Hematopoietic multipotent progenitor cell (in vitro differentiated cells): Measurements from ENCODE around the gene TEKT5. TPM values are rescaled to one million over a fixed set of nuclear protein-coding genes. Genes with fewer than 3 reads are reported as not detected.
"Not testable (repeated sequence)": the region's sequence is repeated elsewhere in the genome, so short reads cannot be mapped to it uniquely, and the experiment has no call there.

ENCODE experiments used
- DNase-seq, 3 donors: peaks; one replicate each; pipeline ENCODE4 v3.0.0-alpha.2; 2011 to 2015; ENCODE audit warnings: low read depth in 2 of 3, low spot score in 2 of 3
- total RNA-seq: library from RNA; depleted of rRNA; stranded (reverse); fragments of >200 nt; gene quantifications from one replicate; pipeline ENCODE4 v1.2.3, GENCODE V29; 2012

Gene TEKT5
- under 0.01 TPM for total RNA-seq

DNA sequence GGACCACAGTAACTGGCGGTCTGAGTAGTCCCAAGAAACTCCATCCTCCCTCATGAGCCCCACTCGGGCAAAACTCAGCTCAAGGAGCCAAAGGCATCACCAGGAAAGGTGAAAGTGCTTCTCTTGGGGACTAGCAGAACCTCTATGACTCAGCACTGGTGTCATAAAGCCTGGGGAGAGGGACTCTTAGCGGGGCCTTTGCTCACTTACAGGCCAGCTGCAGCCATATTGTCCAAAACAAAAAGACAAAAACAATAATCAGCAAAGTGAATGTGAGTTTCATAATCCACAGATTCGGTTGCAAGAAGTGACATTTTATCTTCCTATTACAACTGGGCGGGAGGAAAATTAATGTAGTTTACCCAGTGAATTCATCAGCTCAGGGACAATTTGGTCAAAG is at the start of gene TEKT5:
Gene TEKT5, minus strand, starts transcription at position 101 of the 400 bp plus-strand sequence. Its CDS starts 57 bp downstream, at position 44.
- DNase-seq, result no peak

DNA sequence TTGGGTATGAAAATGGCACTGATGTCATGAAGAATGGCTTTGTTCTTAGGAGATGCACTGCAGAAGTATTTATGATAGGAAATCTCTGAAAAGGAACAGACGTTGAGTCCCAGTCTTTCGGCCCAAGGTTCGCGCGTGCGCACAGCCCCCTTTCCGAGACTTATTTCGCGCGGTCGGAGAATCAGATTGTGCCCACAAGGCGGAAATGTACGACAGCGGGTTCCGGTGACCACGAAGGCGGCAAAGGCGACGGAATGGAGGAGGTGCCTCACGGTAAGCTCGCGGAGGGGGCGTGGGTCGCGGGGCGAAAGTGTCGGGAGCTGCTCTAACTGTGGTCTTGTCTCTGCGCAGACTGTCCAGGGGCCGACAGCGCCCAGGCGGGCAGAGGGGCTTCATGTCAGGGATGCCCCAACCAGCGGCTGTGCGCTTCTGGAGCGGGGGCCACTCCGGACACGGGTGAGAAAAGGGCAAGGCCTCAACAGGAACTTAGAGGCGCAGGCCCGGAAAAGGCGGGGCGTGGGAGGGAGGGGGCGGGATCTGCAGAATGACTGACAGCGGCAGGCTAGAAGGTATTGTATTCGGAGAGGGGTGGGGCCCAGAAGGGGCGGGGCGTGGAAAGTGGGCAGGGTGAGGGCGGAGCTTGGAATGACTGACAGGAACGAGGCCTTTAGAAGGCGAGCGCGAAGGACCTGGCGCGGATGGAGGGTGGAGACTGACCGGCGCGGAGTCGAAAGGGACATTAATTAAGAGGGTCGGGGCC is 49.1 kb upstream of the TEKT5 start, which contains the start of gene NUBP1:
Gene NUBP1, plus strand, starts transcription at position 233 of the 760 bp plus-strand sequence. Its CDS starts 22 bp downstream, at position 255.
- peak; percentile 99 for DNase-seq

DNA sequence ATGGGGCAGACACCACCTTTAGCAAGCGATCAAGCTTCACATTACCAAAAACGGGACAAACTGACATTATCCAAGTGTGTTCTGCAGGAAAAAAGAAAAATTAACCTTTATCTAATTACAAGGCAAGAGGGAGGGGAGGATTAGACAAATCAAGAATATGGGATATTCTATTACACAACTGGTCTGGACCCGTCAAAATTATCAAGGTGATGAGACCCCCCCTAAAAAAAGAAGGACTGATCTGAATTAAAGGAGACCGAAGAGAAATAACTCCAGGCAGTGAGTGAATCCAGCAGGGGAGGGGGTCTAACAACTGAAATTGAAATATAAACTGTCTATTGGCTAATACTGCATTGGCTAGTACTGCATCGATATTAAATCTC is 48.5 kb upstream of the TEKT5 start:
- DNase-seq, result no peak

DNA sequence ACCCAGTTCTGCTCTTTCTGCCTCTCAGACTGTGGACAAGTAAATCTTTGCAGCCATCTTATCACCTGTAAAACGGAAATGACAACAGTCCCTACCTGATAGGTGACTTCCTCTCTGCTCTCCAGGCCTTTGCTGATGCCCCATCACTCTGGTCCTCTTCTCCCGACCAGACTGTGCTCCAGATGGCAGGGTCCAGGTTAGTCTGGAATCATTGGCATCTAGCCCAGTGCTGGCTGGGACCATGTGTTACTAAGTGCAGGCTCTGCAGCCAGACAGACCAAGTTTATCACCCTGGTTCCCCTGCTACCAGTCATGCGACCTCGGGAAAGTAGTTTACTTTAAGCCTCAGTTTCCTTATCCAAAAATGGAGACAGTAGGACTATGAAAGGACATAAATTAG is 47.1 kb upstream of the TEKT5 start:
- DNase-seq, result no peak

DNA sequence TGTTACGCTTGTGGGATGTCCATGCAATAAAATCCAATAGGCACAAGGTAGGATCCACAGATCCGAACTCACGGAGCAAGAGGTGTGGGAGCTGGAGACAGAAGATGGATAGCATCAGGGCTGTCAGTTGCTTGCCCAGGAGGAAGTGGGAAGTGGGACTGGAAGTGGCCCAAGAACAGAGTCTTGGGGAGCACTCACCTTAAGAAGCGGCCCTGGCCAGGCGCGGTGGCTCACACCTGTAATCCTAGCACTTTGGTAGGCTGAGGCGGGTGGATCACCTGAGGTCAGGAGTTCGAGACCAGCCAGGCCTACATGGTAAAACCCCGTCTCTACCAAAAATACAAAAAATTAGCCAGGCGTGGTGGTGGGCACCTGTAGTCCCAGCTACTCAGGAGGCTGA is 46.5 kb upstream of the TEKT5 start:
- not testable (repeated sequence) for DNase-seq

DNA sequence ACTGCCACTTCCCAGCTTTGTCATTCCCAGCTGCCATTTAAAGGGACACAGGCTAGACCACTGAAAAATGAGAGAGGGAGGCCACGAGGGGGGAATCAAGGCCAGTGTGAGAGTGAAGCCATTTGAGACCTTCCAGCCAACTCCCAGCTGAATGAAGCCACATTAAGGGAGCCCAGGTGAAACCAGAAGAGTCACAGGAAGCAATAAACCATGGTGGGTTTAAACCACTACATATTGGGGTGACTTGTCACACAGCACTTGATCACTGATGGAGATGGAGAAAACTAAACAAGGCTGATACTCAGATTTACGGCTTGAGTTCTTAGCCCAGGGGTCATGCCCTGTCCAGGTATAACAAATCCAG is 46.1 kb upstream of the TEKT5 start:
- DNase-seq, result no peak

DNA sequence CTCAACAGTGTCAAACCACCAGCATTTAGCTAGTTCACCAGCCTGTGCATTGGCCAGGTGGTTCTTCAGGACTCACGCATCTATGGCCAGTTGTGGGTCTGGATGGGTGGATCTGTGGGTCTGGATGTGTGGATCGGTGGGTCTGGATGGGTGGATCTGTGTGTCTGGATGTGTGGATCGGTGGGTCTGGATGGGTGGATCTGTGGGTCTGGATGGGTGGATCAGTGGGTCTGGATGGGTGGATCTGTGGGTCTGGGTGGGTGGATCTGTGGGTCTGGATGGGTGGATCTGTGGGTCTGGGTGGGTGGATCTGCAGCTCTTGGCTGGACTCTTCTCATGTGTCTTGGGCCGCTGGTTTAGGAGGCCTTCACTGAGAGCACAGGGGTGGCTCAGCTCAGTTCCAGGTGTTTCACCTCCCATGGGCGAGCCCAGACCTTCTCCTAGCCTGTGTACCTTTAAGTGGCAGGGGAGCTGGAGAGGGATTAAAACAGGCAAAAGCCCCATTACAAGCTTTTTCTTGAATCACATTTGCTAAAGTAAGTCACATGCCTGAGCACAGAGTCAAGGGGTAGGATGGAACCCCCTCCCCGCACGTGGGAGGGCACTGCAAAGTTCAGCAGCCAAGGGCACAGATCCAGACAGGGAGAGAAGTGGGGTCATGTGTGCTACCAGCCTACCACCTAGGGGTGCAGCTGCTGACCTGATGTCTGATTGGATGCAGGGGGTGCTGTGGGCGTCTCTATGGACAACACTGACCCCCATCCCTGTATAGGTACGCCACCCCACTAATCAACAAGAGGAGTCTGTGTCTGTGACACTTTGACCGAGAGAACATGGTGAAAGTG is 45.5 kb upstream of the TEKT5 start:
- DNase-seq, result no peak

DNA sequence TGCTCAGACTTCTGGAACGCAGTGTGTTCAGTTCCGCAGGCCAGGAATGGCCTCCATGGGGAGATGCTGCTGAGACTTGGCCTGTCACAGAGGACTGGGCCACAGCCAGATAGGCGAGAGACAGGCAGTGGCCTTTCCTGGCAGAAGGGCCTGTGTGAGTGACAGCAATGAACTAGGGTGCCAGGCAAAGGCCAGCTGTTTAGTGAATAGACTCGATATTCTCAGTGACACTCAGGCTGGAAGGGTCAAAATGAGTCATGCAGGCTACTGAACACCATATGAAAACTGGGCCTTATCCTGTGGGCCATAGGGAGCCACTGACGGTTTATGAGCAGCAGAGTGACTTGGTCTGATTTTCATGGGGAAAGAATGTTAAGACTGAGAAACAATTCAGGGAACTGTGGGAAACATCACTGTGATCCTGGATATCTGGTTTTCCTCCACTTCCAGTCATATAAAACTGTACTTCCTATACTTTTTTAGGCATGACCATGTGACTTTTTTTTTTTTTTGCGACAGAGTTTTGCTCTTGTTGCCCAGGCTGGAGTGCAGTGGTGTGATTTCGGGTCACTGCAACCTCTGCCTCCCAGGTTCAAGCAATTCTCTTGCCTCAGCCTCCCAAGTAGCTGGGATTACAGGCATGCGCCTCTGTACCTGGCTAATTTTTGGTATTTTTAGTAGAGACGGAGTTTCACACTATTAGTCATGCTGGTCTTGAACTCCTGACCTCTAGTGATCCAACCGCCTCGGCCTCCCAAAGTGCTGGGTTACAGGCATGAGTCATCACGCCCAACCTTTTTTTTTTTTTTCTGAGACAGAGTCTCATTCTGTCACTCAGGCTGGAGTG is 43.7 kb upstream of the TEKT5 start:
- no peak for DNase-seq

DNA sequence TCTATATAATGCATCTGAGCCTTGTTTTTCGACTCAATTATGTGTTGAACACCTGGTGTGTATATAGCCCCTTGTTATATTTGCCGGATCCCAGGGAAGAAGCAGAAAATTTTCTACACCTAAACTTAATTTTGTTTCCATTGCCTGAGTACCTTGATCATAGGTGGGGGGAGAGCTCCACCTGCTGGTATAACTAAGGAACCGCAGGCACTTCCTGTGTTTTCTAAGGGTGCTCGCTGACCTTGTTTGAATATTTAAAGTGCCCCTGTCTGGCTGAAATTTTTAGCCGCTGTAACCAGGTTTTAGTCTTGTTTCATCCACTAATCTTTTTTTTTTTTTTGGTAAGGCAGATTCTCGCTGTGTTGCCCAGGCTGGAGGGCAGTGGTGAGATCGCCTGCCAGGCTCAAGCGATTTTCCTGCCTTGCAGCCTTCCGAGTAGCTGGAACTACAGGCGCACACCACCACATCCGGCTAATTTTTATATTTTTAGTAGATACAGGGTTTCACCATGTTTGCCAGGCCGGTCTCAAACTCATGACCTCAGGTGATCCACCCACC is 42.4 kb upstream of the TEKT5 start:
- peak; percentile 58 to 88 (median 71) for DNase-seq

DNA sequence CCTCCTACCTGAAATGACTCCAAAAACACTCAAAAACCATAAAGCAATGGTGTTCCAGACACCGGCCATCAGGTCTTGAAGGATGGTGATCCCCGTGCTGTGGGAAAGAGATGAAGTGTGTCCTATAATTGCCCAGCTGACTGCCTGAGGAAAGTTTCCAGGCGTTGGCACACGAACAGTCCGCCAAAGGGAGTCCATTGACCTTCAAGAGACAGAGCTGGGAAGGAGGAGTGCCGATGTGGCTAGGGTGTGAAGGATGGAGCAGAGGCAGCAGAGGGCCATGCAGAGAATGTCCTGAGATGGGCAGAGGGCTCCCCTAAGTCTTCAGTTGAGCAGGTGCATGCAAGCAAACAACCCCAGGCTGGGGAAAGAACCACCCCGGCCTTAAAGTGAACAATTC is 37.1 kb upstream of the TEKT5 start:
- no peak for DNase-seq

DNA sequence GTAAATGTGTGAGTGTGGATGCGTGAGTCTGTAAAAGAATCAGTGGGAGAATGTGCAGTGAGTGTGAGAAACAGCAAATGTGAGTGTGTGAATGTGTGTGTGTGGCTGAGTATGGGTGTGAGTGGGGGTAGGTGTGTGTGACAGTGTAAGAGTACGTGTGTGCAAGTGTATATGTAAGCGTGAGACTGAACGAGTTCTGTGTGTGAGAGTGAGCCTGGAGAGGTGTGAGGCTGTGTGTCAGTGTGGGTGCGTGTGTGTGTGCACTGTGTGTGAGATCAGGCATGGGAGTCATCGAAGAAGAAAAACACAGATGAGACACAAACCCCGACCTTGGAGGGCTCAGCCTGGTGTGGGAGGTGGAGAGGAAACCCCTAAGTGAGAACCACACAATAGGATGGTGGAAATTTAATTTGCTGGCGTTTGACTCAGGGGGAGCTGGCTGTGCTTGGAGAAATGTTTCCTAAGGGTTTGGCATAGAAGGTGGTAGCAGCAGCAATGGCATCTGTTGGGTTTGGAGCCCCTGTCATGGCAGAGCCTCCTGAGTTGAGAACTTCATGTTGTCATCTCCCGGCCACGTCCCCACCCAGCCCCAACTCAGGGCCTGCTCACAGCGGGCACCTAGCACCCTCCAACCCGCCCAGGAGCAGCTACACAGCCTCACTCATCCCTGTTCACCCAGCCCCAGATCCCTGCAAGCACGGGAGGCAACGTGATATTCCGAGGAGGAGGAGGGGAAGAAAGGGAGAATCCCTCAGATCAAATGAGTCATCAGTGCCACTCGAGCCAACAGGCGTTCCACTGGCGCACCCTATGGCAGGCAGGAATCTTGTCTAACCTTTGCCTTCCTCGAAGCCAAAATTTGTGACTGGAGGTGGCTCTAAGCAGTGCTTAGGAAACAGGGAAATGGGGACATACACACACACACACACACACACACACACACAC is 34.6 kb upstream of the TEKT5 start:
- no peak for DNase-seq

DNA sequence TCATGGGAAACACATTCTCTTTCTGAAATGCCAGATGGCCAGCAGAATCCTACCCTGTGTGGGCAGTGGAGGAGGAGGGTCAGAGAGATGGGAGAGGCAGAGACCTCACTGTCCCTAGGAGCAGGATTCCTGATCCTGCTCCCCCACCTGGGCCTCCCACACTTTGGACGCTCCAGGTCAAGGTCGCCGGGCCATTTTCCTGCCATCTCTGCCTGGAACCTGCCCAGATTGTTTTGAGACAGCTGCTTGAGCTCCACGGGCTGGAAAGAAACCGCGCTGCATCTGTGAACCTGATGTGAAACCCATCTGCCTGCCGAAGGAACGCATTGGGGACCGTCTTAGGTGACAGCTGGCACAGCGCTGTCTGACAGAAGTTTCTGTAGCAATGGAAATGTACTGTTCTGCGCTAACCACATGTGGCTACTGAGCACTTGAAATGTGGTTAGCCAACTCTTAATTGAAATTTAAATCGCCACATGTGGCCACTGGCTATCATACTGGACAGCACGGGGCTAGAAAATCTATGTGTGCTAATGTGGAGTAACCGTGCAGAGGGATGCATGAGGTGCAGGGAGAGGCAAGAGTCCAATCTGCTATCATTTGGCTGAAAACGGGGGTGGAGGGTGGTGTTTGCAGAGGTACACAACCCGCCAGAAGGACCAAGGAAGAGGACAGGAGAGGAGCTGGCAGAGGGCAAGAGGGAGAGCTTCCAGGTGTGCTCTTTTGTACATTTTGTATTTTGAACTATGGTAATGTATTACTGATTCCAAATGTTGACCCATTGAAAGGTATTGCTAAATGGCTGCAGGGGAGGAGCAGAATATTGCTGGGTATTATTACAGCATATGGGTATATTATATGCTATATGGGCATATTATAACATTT is 33.5 kb upstream of the TEKT5 start:
- DNase-seq, result no peak

DNA sequence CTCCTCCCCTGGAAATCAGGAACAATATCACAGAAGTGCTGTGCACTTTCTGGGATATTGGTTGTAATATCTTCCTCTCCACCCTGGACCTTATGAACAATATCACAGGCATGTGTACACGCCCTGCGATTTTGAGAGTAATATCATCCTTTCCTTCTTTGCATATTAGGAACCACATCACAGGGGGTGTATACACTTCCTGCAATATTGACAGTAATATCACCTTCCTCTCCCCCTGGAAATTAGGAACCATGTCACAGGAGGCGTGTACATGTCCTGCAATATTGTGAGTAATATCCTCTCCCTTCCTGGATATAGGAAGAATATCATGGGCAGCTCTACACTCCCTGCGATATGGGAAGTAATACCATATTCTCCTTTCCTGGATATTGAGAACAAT is 14.2 kb upstream of the TEKT5 start:
- DNase-seq, result no peak

DNA sequence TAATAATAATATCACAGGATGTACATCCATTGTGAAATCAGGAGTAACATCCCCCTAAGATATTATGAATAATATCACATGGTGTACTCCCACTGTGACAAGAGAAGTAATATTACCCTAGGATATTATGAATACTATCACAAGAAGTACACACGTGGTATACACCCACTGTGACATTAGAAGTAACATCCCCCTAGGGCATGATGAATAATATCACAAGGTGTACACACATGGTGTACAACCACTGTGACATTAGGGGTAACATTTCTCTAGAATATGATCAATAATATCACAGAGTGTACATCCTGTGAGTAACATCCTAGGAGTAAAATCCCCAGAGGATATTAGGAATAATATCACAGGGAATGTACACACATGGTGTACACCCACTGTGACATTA is 5.0 kb upstream of the TEKT5 start:
- no peak for DNase-seq

DNA sequence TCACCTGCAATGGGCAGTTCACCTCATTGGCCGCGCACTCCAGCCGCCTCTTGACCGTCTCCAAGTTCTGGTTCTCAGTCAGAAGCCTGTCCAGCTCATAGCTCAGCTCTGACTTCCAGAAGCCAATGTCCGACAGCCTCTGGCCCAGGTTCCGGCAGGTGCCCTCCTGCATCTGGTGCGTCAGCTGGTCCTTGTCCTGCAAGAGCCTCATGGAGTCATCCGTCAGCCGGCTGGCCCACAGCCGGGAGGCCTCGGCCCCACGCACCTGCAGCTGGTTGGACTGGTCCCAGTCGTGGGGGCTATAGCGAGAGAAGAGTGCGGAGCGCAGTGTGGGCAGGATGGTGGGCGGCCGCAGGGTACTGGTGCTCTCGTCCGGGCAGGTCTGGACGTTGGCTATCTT is 424 bp downstream of the TEKT5 start:
- no peak for DNase-seq

DNA sequence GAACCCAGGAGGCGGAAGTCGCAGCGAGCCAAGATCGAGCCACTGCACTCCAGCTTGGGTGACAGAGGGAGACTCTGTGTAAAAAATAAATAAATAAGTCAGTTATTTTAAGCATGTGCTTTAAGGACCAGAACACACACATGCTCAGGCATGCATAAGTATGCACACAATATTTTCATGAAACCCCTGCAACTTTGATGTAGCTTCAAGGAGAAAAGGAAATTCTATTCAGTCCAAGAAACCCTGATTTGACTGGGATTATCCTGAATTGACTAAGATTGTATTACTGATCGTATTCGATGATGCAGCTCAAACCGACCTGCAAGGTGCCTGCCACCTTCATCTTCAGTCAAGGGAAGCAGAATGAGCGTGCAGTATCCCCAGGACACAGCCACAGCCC is 841 bp downstream of the TEKT5 start:
- DNase-seq, result no peak

DNA sequence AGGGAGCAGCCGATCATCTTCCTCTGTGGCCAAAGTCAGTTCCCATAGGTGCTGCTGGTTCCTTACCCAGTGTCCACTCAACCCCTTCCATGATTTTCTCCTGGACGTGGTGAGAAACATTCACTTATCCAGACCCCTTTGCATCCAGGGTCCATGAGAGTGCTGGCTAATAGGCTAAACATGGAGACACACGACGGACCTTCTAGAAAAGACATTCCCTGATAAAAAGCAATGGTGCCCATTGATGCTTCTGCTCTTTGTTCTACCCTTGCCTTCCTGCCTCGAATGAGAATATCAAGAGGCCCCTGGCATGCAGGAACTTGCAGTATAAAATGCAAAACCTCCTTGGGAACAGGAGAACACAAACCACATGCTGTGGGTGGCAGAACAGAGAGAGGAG is 2.3 kb downstream of the TEKT5 start:
- DNase-seq, result no peak

DNA sequence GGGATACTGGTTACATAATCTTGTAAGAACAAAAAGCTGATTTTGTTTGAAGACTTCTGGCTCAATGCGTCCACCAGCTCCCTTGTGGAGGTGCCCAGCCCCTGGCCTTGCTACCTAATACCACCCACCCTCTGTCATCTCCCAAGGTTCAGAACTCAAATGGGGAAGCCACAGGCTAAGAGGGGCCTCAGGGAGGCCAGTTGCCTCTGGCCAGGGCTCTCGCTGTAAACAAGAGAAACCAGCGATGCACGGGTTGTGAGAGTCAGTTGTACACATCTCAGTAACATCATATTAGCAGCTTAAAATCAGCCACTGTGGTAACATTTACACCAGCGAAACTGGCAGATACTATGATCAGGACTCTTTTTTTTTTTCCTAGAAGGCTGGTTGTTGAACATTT is 6.0 kb downstream of the TEKT5 start:
- no peak for DNase-seq

DNA sequence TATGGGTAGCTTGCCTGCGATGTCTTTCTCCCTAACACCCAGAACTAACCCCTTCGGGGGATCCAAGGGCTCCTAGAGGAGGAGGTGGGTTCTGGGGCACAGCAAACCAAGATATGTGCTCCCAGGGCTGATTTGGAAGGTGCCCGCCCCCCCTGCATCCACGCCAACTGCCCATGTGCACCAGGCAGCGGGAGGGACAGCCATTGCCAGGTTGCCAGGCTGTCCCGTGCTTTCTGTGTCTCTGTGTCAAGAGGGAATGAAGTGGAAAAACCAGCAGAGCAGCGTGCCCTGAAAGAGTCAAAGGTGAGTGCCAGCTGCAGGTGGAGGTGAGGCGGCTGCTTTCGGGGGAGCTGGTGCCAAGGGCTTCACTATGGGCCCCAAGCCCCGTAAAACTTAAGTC is 6.4 kb downstream of the TEKT5 start:
- no peak for DNase-seq
